K562 (cell line): ENCODE data around the gene KCNN4. TPM values are rescaled to one million over a fixed set of nuclear protein-coding genes. Genes with fewer than 3 reads are reported as not detected.

Experiments used
- ADNP ChIP-seq: fragments of 200-800 bp; sonication (Bioruptor generic); IDR thresholded peaks from 2 replicates; pipeline ENCODE4 v1.6.1; 2016; ENCODE audit warnings: missing genetic modification characterization, missing compliant biosample characterization
- ARID2 ChIP-seq: fragments of 450-650 bp; IDR thresholded peaks from 2 replicates; pipeline ENCODE4 v1.6.1; 2017; ENCODE audit warnings: antibody characterized with exemption, mild to moderate bottlenecking
- BCOR ChIP-seq: fragments of 450-650 bp; IDR thresholded peaks from 2 replicates; pipeline ENCODE4 v1.6.1; 2016
- CBX8 ChIP-seq: fragments of 200-600 bp; sonication (generic); IDR thresholded peaks from 2 replicates; pipeline ENCODE4 v1.6.1; 2012; ENCODE audit warnings: borderline replicate concordance, mixed run types, low read depth, mild to moderate bottlenecking, moderate library complexity, mixed read lengths, low read length, control low read depth, inconsistent platforms; ENCODE audit not compliant: poor library complexity, severe bottlenecking; ENCODE audit errors: extremely low read depth
- CHD4 ChIP-seq: fragments of 200-600 bp; sonication (generic); IDR thresholded peaks from 3 replicates; pipeline ENCODE4 v1.6.1; 2012; ENCODE audit warnings: low read depth, mild to moderate bottlenecking, mixed read lengths, low read length, inconsistent platforms; ENCODE audit not compliant: insufficient read depth, insufficient replicate concordance, poor library complexity, severe bottlenecking
- DLX4 ChIP-seq: fragments of 250-450 bp; sonication (Bioruptor Pico); IDR thresholded peaks from 2 replicates; pipeline ENCODE4 v1.6.1; 2021; ENCODE audit warnings: mild to moderate bottlenecking
- E4F1 ChIP-seq: fragments of 250-450 bp; sonication (Bioruptor Pico); IDR thresholded peaks from 2 replicates; pipeline ENCODE4 v1.5.0; 2021; ENCODE audit warnings: mild to moderate bottlenecking, borderline replicate concordance
- ESRRA ChIP-seq: fragments of 450-650 bp; IDR thresholded peaks from 2 replicates; pipeline ENCODE4 v1.6.1; 2014; ENCODE audit warnings: low read depth, mild to moderate bottlenecking, moderate library complexity, borderline replicate concordance
- GABPB2 ChIP-seq: fragments of 250-450 bp; sonication (Bioruptor Pico); conservative IDR thresholded peaks from 2 replicates; pipeline ENCODE4 v1.5.1; 2021; ENCODE audit warnings: mild to moderate bottlenecking
- GTF2A2 ChIP-seq: IDR thresholded peaks from 2 replicates; pipeline ENCODE4 v1.6.1; 2016; ENCODE audit warnings: mild to moderate bottlenecking, missing genetic modification characterization, missing compliant biosample characterization
- HDAC2 ChIP-seq: fragments of 450-650 bp; IDR thresholded peaks from 2 replicates; pipeline ENCODE4 v1.6.1; 2016; ENCODE audit warnings: mild to moderate bottlenecking
- KDM1A ChIP-seq, 2 experiments: fragments of 450-650 bp; IDR thresholded peaks; 2 replicates each; pipeline ENCODE4 v1.6.1; 2016; ENCODE audit warnings: mild to moderate bottlenecking in 2 of 2
- KDM4B ChIP-seq, 2 experiments: fragments of 450-650 bp in 1 of 2; sonication (generic) in 1 of 2; IDR thresholded peaks; 2 replicates each; pipeline ENCODE4 v1.6.1; 2016 to 2017; ENCODE audit warnings: borderline replicate concordance in 2 of 2, antibody characterized with exemption in 1 of 2, low read depth in 1 of 2, mild to moderate bottlenecking in 1 of 2
- KDM5B ChIP-seq: fragments of 200-600 bp; sonication (generic); IDR thresholded peaks from 2 replicates; pipeline ENCODE4 v1.6.1; 2012; ENCODE audit warnings: low read depth, mild to moderate bottlenecking, moderate library complexity, low read length, control low read depth, inconsistent platforms; ENCODE audit not compliant: insufficient replicate concordance
- NRF1 ChIP-seq, 2 experiments: fragments of 450-650 bp; IDR thresholded peaks in 1 of 2; conservative IDR thresholded peaks in 1 of 2; 2 replicates each; pipeline ENCODE4 v1.6.1; 2014; ENCODE audit warnings: mild to moderate bottlenecking in 2 of 2
- PHF20 ChIP-seq: fragments of 450-650 bp; IDR thresholded peaks from 2 replicates; pipeline ENCODE4 v1.6.1; 2018; ENCODE audit not compliant: partially characterized antibody
- PRDM10 ChIP-seq: fragments of 450-650 bp; IDR thresholded peaks from 2 replicates; pipeline ENCODE4 v1.6.1; 2018; ENCODE audit not compliant: partially characterized antibody
- PTBP1 ChIP-seq: fragments of 200-400 bp; formaldehyde crosslinking; IDR thresholded peaks from 2 replicates; pipeline ENCODE4 v1.6.1; 2017; ENCODE audit warnings: low read depth, low read length
- RBM25 ChIP-seq: fragments of 200-400 bp; formaldehyde crosslinking; IDR thresholded peaks from 2 replicates; pipeline ENCODE4 v1.6.1; 2018; ENCODE audit warnings: low read length, low read depth, moderate library complexity; ENCODE audit not compliant: severe bottlenecking
- SMARCE1 ChIP-seq: fragments of 450-650 bp; IDR thresholded peaks from 2 replicates; pipeline ENCODE4 v1.7.1; 2016; ENCODE audit warnings: mild to moderate bottlenecking
- TEAD2 ChIP-seq: fragments of 450-650 bp; IDR thresholded peaks from 2 replicates; pipeline ENCODE4 v1.6.1; 2016; ENCODE audit warnings: missing genetic modification characterization, control low read depth, missing compliant biosample characterization
- ZNF347 ChIP-seq: fragments of 450-650 bp; formaldehyde crosslinking; IDR thresholded peaks from 2 replicates; pipeline ENCODE4 v1.4.0; 2020; ENCODE audit warnings: low read depth, mild to moderate bottlenecking, moderate library complexity
- ZNF586 ChIP-seq: fragments of 450-650 bp; formaldehyde crosslinking; conservative IDR thresholded peaks from 2 replicates; pipeline ENCODE4 v1.4.0; 2020; ENCODE audit warnings: mild to moderate bottlenecking, moderate library complexity
- polyA plus RNA-seq, 8 experiments: library from polyadenylated mRNA; depleted of rRNA in 4 of 8; stranded (reverse) in 5 of 8; unstranded in 3 of 8; fragments of >200 nt; fragmentation: Nextera tagmentation in 2 of 8; fragmentation: Illumina TruSeq in 1 of 8; extraction: Ambion mirVana in 2 of 8; extraction: Trizol in 1 of 8; gene quantifications; 2 replicates each; pipeline versions ENCODE4 v1.2.1 to v1.2.3, GENCODE V29; 2011 to 2014; ENCODE audit warnings: inconsistent platforms in 1 of 8, missing spikeins in 1 of 8
- total RNA-seq, 7 experiments: library from RNA; depleted of rRNA in 6 of 7; stranded (reverse); fragments of >200 nt in 6 of 7; fragmentation: Illumina TruSeq in 2 of 7; extraction: Trizol in 2 of 7; gene quantifications; 2 replicates each; pipeline versions ENCODE4 v1.2.1 to v1.2.3, GENCODE V29; 2011 to 2021; ENCODE audit warnings: low replicate concordance in 1 of 7

The KCNN4 gene
- total and polyA plus RNA-seq, 9 of the 15 experiments (the other 6 are each of a cell fraction or from before 2014, with no cell fraction given), result 0.53 to 37.7 (median 25.9) TPM

- TF ChIP-seq E4F1 (CRISPR knock-in tag) (no peak), ARID2 (0 out of 2 replicates have a peak, but pooled peaks have one; percentile 4), DLX4 (CRISPR knock-in tag) (no peak), HDAC2 (peak; percentile 88), KDM1A (IDR thresholded peaks at IDR 0.05) (peak; percentile 84 to 89), GTF2A2 (no peak), KDM4B (IDR thresholded peaks at IDR 0.05; ENCODE audit: borderline replicate concordance in 2 of 2, low read depth in 1 of 2) (no peak), KDM5B (no peak), RBM25 (peak; percentile 99), ESRRA (0 out of 2 replicates have a peak, but pooled peaks have one; percentile 19), TEAD2 (tag) (no peak), ADNP (peak; percentile 98), PRDM10 (peak; percentile 34), CHD4 (peak; percentile 80), BCOR (peak; percentile 98), SMARCE1 (no peak), GABPB2 (CRISPR knock-in tag) (no peak), PHF20 (peak; percentile 51), ZNF347 (CRISPR knock-in tag) (no peak), NRF1 (conservative IDR thresholded peaks at IDR 0.05 in 1 of 2, IDR thresholded peaks at IDR 0.05 in 1 of 2) (no peak), CBX8 (no peak), ZNF586 (CRISPR knock-in tag) (no peak), PTBP1 (0 out of 2 replicates have a peak, but pooled peaks have one; percentile 86)
Measured at GRCh38 chr19:43775299-43775890, 5.4 kb downstream of the KCNN4 start (continued).
